ENCODE data around the gene OTUD1.

Gene OTUD1

GRCh38 chr10:23402856-23403255 is 36.0 kb upstream of the OTUD1 start:
- no peak for DNase-seq (ENCODE audit: low read depth)
- TF ChIP-seq CTCF (conservative IDR thresholded peaks at IDR 0.05; ENCODE audit: low read depth, low read length) = no peak
- H3K4me3 ChIP-seq (ENCODE audit: low read depth, low read length) = no peak overlapping the region

- no peak for TF ChIP-seq CTCF (conservative IDR thresholded peaks at IDR 0.05; ENCODE audit: low read depth, low read length)
- DNase-seq (ENCODE audit: low read depth) = no peak
- H3K4me3 ChIP-seq (ENCODE audit: low read depth, low read length) = no peak overlapping the region
Observed at GRCh38 chr10:23403278-23403677, 35.6 kb upstream of the OTUD1 start.

GRCh38 chr10:23403719-23404118 is 35.2 kb upstream of the OTUD1 start:
- DNase-seq (ENCODE audit: low read depth) = no peak
- no peak overlapping the region for H3K4me3 ChIP-seq (ENCODE audit: low read depth, low read length)
- no peak for TF ChIP-seq CTCF (conservative IDR thresholded peaks at IDR 0.05; ENCODE audit: low read depth, low read length)

GRCh38 chr10:23404461-23404980 is 34.4 kb upstream of the OTUD1 start:
- H3K4me3 ChIP-seq (ENCODE audit: low read depth, low read length) = no peak overlapping the region
- TF ChIP-seq CTCF (conservative IDR thresholded peaks at IDR 0.05; ENCODE audit: low read depth, low read length) = no peak
- no peak for DNase-seq (ENCODE audit: low read depth)

- no peak overlapping the region for H3K4me3 ChIP-seq (ENCODE audit: low read depth, low read length)
- DNase-seq (ENCODE audit: low read depth) = peak; percentile 68
- TF ChIP-seq CTCF (conservative IDR thresholded peaks at IDR 0.05; ENCODE audit: low read depth, low read length) = peak; percentile 5
Observed at GRCh38 chr10:23405540-23405939, 33.3 kb upstream of the OTUD1 start.

- DNase-seq (ENCODE audit: low read depth) = no peak
- H3K4me3 ChIP-seq (ENCODE audit: low read depth, low read length) = no peak overlapping the region
- TF ChIP-seq CTCF (conservative IDR thresholded peaks at IDR 0.05; ENCODE audit: low read depth, low read length) = no peak
Observed at GRCh38 chr10:23406409-23406808, 32.5 kb upstream of the OTUD1 start.

GRCh38 chr10:23408330-23408976 is 30.4 kb upstream of the OTUD1 start:
- no peak overlapping the region for H3K4me3 ChIP-seq (ENCODE audit: low read depth, low read length)
- peak; percentile 1 for DNase-seq (ENCODE audit: low read depth)
- TF ChIP-seq CTCF (conservative IDR thresholded peaks at IDR 0.05; ENCODE audit: low read depth, low read length) = no peak

All from choroid plexus epithelial cell (primary cell).